H1 (cell line): ENCODE results near the gene CTSA. TPM values are rescaled to one million over a fixed set of nuclear protein-coding genes. Genes with fewer than 3 reads are reported as not detected.

ENCODE experiments used
- CHD1 ChIP-seq: IDR thresholded peaks from 2 replicates; pipeline ENCODE4 v1.6.1; 2012; ENCODE audit warnings: low read depth, low read length, improper control_type of control experiment
- CTBP2 ChIP-seq: IDR thresholded peaks from 2 replicates; pipeline ENCODE4 v1.7.0; 2011; ENCODE audit warnings: borderline replicate concordance, mild to moderate bottlenecking, moderate library complexity, mixed read lengths, low read length; ENCODE audit not compliant: insufficient read depth, insufficient read length
- KDM5A ChIP-seq: fragments of 200-600 bp; IDR thresholded peaks from 2 replicates; pipeline ENCODE4 v1.7.1; 2012; ENCODE audit warnings: mild to moderate bottlenecking, low read length, inconsistent platforms, mixed read lengths
- polyA plus RNA-seq, 7 experiments: library from polyadenylated mRNA; depleted of rRNA in 3 of 7; stranded (reverse) in 5 of 7; unstranded in 2 of 7; fragments of >200 nt in 5 of 7; fragments of 200-250 nt in 2 of 7; gene quantifications; 1 replicate in 5 of 7; 2 replicates in 1 of 7; 4 replicates in 1 of 7; pipeline versions ENCODE4 v1.2.1 to v1.2.3, GENCODE V29; 2011 to 2013; ENCODE audit warnings: missing spikeins in 2 of 7, mixed read lengths in 2 of 7
- total RNA-seq: library from RNA; stranded (reverse); fragmentation: NEBNext Ultra II Directional; extraction: Animal tissue kit (Norgen Biotek cat#: 25700); gene quantifications from 2 replicates; pipeline ENCODE4 v1.2.1, GENCODE V29; 2021

Gene CTSA
- total and polyA plus RNA-seq, 2 of the 8 experiments (the other 6 are each of a cell fraction or from before 2014, with no cell fraction given) = 49.7 to 74.0 TPM

DNA sequence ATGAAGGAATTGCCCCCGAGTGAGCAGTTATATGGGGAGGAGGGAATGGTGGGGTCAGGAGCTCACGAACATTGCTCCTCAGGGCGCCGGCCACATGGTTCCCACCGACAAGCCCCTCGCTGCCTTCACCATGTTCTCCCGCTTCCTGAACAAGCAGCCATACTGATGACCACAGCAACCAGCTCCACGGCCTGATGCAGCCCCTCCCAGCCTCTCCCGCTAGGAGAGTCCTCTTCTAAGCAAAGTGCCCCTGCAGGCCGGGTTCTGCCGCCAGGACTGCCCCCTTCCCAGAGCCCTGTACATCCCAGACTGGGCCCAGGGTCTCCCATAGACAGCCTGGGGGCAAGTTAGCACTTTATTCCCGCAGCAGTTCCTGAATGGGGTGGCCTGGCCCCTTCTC, 7.2 kb downstream of the CTSA start (continued):
- TF ChIP-seq CTBP2 (no peak), KDM5A (no peak), CHD1 (no peak)
- TF ChIP-seq, all 59 proteins: peak for 0
